COLO829 (cell line): Measurements from ENCODE around the gene CLGN.

Source experiments
- DNase-seq: peaks from one replicate; pipeline ENCODE4 v3.0.0; 2012; ENCODE audit warnings: low spot score

Gene CLGN

DNA sequence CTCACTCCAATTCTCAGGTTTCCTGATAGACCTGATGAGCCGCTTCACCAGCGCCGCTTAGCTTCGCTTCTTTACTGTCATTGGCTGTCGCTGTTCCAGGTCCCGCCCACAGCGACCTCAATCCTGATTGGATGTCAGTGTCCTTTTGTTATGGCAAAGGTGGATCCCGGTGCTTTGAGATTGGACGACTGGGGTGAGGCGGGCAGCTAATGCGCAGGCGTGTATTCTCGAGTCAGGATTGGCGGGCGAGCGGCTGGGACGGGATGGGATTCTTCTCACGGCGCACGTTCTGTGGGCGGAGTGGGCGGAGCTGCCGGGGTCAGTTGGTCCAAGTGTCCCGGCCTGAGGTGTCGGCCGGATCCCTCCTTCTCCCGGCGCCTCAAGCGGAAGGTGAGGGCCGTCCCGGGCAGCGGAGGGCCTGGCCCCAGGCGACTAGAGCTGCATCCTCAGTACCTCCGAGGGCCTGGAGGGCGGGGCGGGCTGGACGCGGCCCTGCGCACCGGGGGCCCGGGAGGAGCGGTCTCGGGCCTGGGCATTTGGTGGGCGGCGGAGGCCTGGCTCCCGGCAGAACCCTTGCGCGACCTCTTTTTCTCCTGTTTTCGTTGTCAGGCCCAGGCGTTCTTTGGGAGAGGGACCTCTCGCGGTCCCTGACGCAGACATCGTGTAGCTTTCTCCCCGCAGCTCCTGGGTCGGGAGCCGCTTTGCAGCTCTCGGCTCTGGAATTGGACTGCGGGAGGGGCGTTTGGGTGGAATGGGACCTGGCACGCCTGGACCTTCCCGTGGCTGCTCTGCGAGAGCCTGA, 53.9 kb downstream of the CLGN start, which contains the start of gene SCOC:
Gene SCOC (plus strand): TSS at position 319 of the 802 bp plus-strand sequence. CDS start 5,525 bp downstream, outside the sequence.
- peak; percentile 100 for DNase-seq

DNA sequence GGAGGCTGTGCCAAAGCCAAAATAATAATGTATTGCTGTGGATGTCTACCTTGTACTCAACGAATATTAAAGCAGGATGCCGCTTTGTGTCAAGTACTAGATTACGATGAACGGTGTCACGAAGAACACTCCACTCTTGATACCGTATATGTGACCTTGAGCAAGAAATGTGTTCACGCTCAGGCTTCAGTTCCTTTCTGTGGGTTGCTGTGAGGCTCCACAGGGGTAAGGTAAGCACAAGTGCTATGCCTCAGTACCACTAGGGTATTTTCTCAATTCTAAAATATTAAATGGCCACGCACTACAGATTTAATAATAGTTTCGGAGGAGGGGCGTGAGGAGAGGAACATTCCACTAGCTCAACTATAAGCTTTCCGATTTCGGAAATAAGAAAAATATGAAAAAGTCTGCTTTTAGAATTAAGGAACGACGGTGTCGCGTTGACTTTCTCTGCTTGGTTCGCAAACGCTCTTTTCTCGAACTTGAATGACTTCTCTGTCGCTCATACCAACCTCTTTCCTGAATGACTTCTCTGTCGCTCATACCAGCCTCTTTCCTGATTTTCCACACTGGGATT, 54.6 kb downstream of the CLGN start:
- peak; percentile 19 for DNase-seq

DNA sequence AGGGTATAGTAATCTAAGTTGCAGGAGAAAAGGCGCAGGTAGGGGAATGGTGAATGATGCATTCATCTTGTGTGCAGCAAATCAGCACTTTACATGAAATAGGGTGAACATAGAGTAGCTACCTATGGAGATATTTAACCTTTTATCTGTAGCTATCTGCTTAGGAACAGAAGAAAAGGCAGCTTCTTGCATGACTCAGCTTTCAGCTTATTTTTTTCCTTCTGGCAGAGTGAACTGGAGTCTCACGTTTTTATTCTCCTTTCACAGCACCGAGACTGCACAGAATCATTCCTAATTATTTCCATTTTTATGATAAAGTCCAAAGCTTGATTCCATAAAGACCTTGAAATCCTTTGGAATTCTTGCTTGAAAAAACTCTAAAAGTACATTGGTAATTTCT, 58.8 kb downstream of the CLGN start:
- DNase-seq = no peak

DNA sequence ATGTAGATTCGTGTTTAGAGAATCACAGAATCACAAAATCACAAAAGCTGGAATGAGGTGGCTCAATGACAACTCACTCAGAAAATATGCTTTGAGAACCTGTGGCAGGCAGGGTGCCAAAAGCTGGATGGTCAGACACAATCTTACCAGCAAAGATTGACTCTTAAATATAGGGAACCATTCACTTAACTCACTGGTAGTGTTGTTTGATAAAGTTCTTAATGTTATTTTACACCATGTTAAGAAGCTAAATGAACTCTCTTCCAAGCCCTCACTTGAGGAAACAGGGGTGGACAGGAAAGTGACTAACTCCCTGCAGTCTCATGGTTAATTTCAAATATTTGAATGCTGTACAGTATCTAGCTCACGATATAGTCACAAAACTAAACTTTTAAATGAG, 59.7 kb downstream of the CLGN start:
- DNase-seq = no peak

DNA sequence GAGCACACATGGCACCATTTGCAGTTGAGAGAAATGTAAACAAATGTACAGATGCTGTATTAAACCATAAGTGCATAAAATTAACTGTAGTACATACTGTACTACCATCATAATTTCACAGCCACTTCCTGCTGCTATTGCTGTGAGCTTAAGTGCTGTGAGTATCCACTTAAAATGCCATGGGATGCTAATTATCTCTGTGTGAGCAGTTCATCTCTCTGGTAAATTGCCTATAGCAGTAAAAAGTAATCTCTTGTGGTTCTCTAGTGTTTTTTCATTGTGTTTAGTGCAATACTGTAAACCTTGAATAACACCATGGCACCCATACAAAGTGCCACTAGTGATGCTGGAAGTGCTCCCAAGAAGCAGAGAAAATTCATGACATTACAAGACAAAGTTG, 63.9 kb downstream of the CLGN start:
- no peak for DNase-seq

DNA sequence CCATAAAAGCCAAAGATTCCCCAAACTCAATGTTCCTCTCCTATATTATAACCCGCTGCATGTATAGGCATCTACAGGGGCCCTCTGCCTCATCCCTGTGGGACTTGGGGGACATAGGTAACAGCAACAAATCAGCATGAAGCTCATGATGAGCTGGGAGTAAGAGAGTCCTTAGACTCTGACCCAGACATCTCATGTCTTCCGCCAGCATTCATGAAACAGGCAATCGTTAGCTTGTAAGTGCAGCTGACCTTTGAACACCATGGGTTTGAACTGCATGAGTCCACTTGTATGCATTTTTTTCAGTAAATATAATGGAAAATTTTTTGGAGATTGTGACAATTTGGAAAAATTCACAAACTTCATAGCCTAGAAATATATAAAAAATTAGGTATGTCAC, 64.4 kb downstream of the CLGN start:
- DNase-seq = no peak

DNA sequence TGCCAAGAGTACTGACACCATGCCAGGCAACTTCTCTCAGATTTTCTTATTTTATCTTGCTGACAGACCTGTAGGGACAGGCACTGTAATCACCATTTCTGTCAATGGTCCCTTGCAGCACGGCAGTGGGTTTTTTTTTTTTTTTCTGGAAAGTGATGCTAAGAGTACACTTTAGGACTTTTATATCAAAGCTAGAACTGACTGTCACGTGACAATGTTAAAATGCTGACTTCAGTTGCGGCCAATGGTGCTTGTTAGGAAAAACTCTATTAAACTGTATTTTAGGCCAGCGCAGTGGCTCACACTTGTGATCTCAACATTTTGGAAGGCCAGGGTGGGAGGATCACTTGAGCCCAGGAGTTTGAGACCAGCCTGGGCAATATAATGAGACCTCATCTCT, 66.3 kb downstream of the CLGN start:
- DNase-seq = no peak

DNA sequence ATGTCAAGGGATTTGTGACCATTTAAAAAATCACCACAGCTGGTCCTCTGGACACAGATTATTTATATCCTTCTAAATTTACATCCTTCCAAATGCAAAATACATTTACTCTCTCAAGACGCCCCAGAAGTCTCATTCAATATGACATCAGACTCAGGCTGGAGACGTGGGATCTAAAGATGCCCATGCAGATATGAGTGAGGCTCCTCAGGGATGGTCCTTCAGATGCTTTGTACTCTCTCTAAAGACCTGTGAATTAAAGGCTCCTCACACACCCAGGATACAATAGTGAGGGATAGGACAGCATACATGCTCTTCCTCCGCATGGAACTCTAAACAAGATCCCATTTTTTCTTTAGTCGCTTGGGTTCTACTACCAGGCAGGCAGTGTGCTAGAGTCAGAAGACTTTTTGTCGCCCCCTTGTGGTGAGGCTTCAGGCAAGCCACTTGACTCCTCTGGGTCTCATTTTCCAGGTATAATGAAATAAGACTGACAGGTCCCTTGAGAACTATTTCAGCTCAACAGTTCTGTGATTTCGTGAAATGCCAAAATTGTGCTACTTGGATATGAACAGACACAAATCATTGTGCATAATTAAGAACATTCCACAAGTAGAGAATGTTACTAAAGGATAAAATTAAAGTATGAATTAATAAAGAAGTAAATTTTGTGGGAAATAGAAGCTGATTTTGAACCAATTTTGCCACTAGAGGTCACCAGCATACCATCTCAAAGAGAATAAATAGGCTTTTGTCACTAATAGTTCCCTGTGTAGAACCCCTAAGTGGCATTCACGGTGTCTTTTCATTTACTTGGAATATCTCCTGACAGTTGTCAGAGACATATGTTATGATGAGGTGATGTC, 67.7 kb downstream of the CLGN start:
- DNase-seq = peak; percentile 66

DNA sequence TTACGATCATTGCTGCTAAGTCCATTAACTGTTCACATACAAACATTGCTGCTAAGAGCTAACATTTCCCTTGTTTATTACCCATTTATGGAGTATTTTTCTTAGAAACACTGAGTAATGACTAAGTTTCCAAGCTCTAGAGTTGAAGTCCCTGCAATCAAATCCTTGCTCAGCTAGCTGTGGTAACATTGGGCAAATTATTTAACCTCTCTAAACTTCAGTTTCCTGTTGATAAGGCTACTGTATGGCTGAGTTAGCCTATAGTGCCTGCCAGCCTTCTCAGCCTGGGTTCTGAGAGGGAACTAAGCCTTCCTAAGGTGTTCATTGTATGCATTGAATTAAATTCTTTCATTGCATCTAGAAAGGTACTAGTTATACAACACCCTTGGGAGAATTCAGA, 69.2 kb downstream of the CLGN start:
- DNase-seq = no peak

DNA sequence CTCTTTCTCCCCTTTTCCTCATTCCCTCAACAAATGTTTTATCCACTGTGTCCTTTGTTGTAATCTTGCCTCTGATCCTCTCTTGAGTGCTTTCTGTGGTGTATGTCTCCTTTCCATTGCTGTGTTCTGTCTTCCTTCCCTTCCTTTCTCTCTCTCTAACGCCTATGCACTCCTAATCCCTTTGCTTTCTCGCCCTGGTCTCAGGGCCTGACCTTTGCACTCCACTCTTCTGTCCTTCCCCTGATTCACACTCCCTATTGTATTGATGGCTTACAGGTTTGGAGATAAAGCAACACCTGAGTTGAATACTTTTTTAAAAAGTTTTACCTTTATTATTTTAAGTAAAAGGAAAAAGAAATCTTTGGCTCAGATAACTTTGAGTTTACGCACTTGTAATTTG, 69.6 kb downstream of the CLGN start:
- no peak for DNase-seq

DNA sequence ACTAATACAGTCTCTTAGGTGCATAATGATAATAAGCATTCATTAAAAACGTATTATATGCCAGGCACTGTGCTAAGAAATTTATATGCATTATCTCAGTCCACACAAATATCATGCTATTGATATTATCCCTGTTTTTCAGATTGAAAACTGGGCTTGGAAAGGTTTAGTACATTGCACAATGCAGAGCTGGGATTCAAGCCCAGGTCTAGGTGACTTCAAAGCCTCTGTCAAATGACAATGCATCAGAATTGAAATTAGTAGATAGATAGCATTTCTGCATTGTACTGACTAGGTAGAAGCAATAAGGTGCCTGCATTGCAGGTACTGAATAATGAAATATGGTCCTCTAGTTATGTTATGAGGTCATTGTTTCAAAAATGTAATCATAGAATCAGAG, 72.2 kb downstream of the CLGN start:
- DNase-seq = no peak

DNA sequence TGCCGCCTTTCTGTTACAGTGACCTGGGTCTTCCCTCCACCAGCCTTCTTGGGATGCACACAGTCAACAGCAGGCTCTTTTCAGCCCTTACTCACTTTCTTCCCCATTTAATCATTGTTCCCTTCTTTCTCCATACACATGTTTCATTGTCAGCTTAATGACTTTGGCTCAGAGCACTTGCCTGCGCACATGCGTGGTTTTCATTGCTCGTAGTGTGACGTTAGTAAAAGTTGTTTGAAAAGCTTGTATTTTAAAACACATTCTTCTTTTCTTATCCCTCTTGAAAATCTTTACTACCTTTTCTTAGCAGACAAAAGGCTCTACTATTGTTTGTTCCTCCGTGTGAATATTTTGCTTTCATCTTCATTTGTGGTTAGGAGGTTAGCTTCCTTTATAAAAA, 73.7 kb downstream of the CLGN start:
- no peak for DNase-seq

DNA sequence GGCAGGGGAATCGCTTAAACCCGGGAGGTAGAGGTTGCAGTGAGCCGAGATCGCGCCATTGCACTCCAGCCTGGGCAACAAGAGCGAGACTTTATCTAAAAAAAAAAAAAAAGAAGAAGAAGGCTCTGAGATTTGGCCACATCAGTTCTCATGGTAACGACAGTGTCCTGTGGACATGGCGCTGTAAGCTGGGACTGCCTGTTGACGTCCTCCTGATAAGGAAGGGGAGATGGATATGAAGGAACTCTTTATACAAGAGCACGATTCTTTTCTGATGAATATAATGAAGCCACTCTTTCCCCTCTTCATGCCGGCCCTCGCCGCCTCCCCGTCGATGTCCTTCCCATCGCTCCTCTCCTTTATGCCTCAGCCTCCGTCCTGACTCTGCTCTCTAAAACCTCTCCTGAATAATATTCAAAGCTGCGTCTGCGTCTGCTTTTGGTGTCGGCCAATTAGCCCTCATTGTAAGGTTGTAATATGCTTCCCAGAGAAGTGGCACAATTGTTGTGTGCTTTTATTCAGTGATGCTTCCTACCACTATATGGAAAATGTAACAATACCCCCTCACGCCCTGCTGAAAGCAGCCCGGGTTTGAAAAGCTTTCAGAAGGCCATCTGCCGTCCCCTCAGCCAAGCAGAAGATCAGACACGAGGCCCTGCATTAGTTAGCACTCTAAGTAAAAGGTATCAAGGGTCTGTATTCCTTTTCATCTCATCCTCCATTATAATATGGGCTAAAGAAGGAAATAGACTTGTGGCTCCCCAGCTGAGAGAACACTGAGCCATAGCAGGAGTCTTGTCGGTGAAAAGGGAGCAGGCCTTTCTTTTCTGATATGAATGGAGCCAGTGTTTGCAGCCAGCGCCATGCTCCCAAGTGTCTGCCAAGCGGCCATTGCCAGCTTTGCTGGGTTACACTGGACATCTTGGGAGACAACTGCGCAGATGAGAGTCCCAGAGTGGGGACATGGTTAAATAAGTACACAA, 76.1 kb downstream of the CLGN start:
- DNase-seq = peak; percentile 38

DNA sequence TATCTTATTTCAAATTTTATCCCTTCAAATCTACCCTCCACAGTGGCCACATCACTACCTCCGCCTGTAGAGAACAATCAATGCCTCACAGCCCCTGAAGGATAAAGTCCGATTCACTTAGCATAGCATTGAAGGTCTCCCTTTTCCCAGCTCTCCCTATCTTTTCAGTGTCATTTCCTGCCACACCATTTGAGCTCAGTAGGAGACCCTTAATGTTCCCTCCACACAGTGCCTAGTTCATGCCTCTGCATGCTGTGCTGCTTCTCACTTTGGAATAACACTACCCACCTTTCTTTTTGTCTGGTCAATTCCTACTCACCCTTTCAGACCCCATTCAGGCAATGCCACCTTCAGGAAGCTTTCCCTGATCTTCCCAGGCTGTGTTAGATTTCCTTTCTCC, 77.6 kb downstream of the CLGN start:
- no peak for DNase-seq

DNA sequence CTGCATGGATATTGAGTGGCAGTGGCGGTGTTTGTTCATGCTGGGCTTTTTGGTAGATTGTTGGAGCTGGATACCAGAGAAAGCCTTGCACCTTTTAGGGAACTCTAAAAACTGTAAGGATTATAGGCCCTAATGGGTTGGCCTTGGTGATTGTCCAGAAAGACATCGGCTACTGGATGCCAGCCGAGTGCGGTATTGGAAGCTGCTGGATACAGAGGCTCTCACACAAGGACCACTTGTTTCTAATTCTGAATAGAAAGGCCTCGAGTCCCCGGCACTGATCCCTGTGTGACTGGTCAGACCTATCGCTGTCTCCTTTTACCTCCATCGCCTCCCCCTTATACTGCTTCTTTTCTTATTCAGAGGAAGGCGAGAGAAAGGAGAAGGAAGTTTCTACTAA, 81.3 kb downstream of the CLGN start:
- DNase-seq = no peak

DNA sequence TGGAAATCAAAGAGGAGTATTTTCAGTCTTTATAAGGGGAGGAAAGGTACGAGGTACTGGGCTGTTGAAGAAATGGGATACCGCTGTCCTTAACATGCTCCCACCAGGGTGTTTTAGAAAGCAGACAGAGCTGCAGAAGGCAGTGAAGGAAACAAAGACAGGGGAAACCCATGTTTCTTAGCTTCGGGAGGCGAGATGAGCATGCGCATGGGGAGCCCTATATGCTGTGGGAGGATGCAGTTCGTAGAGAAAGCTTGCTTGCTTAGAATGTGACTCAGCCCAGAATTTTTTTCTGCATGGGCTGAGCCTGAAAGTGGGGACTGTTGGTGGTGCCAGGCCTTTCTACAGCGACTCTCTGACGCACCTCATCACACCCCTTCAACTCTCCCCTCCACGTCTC, 82.8 kb downstream of the CLGN start:
- DNase-seq = no peak

DNA sequence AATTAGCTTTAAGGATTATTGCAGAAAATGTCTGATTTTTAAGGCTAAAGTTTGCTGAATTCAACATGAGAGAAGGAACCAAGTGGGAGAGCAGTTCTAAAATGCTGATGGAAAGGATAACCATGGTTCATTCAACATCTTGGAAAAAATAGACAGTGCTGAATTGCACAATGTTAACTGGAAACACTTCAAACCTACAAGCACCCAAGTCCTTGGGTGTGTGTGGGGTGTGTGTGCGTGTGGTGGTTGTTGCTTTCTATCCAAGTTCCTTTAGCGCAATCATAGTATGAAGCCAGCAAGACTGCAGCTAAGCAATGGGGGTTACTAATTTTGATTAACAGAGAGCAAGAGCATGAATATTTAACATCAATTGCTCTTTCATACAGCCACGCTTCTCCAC, 83.3 kb downstream of the CLGN start:
- no peak for DNase-seq

DNA sequence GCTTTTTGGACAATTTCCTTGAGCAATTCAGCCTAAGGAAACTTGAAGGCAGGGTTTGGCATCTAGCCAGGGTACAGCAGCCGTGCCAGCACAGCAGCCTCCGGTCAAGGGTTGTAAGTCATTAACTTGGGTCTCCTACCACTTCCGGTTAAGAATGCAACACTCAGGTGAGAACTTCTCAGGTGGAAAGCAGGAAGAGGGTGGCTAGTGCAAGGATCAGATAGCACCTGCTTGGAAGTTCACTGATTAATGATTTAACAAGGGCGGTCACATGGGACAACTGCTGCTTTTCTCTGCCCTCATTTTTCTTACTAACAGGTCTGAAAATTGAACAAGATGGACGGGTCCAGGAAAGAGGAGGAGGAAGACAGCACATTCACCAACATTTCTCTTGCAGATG, 84.1 kb downstream of the CLGN start:
- DNase-seq = no peak

DNA sequence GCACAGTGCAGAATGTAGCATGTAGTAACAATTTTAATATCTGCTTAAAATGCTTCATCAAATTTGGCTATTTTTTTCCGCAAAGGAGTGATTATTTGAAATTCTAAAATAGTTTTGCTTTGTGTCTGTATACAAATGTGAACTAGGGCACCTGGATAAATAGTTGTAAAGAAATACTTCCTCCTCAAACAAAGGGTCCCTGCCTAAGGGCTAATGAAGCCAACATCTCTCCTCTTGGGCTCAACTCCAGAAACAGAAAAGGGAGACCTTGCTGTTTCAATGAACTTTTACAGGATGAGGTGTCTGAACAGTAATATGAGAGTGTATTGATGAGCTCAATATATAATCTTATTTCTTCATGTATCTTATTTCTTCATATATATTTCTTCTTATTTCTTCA, 84.8 kb downstream of the CLGN start:
- no peak for DNase-seq
